H1 (cell line): ENCODE data around the gene DAZAP2. TPM values are rescaled to one million over a fixed set of nuclear protein-coding genes. Genes with fewer than 3 reads are reported as not detected.
A peak's percentile ranks its signal among the peaks of the same experiment; 100 is the strongest.

Source experiments
- CTCF ChIA-PET: fragments of 300-600 bp; sonication (Branson Sonifier 250); formaldehyde crosslinking; loops from one replicate; lab custom pipeline; 2021; ENCODE audit not compliant: partially characterized antibody; lab: Charles Lee
- POLR2A ChIA-PET: fragments of 300-600 bp; sonication (Branson Sonifier 250); formaldehyde crosslinking; loops from one replicate; lab custom pipeline; 2021; ENCODE audit warnings: inconsistent platforms; ENCODE audit not compliant: partially characterized antibody; lab: Charles Lee
- DNase-seq, 2 experiments: peaks; one replicate each; pipeline versions ENCODE4 v3.0.0 to v3.0.0-alpha.2; 2010 to 2022; ENCODE audit warnings: low spot score in 2 of 2, low read depth in 1 of 2, mixed read lengths in 1 of 2
- FAIRE-seq: peaks from 2 replicates; lab custom pipeline; 2011; peaks lifted over from hg19 to GRCh38; lab: Jason Lieb, UNC
- H2AFZ ChIP-seq: 2 replicates; pipeline ENCODE4 v1.8.1; 2012; ENCODE audit warnings: low read length, inconsistent platforms
- H2AK5ac ChIP-seq: 2 replicates; pipeline ENCODE4 v1.6.1; 2013; ENCODE audit warnings: low read depth, low read length
- H2BK120ac ChIP-seq: replicated peaks from 2 replicates; pipeline ENCODE3; 2013; ENCODE audit warnings: low read depth, low read length, inconsistent platforms
- H2BK12ac ChIP-seq: 2 replicates; pipeline ENCODE4 v1.6.1; 2013; ENCODE audit warnings: low read depth, low read length
- H2BK15ac ChIP-seq: 2 replicates; pipeline ENCODE4 v1.6.1; 2013; ENCODE audit warnings: low read length
- H2BK20ac ChIP-seq: 2 replicates; pipeline ENCODE4 v1.6.1; 2013; ENCODE audit warnings: low read length
- H2BK5ac ChIP-seq: 2 replicates; pipeline ENCODE4 v1.6.1; 2013; ENCODE audit warnings: low read depth, low read length
- H3K14ac ChIP-seq: 2 replicates; pipeline ENCODE4 v1.6.1; 2013; ENCODE audit warnings: inconsistent platforms; ENCODE audit not compliant: insufficient read length
- H3K18ac ChIP-seq: 2 replicates; pipeline ENCODE4 v1.6.1; 2013; ENCODE audit warnings: low read length; ENCODE audit errors: extremely low read depth
- H3K23ac ChIP-seq: 2 replicates; pipeline ENCODE4 v1.6.1; 2013; ENCODE audit warnings: inconsistent platforms; ENCODE audit not compliant: insufficient read length
- H3K23me2 ChIP-seq: 2 replicates; pipeline ENCODE4 v1.6.1; 2013; ENCODE audit warnings: low read depth, low read length
- H3K27ac ChIP-seq: 2 replicates; pipeline ENCODE4 v1.6.1; 2011; ENCODE audit warnings: low read depth, low read length, inconsistent platforms
- H3K27me3 ChIP-seq, 4 experiments: replicated peaks in 1 of 4; 1 replicate in 1 of 4; 2 replicates in 3 of 4; pipeline versions ENCODE4 v1.6.1 to v1.8.1; 2011 to 2013; ENCODE audit warnings: low read length in 3 of 4, mild to moderate bottlenecking in 3 of 4, inconsistent platforms in 2 of 4, mixed read lengths in 2 of 4, moderate library complexity in 1 of 4; ENCODE audit not compliant: control insufficient read depth in 3 of 4, insufficient read depth in 3 of 4; ENCODE audit errors: extremely low read depth in 1 of 4
- H3K36me3 ChIP-seq, 4 experiments: 2 replicates each; pipeline versions ENCODE4 v1.6.1 to v1.8.1; 2011 to 2013; ENCODE audit warnings: mild to moderate bottlenecking in 4 of 4, low read length in 3 of 4, moderate library complexity in 2 of 4, control low read depth in 1 of 4, inconsistent platforms in 1 of 4; ENCODE audit not compliant: insufficient read depth in 4 of 4, control insufficient read depth in 2 of 4
- H3K4ac ChIP-seq: replicated peaks from 2 replicates; pipeline ENCODE3; 2013; ENCODE audit warnings: low read length, low read depth, mixed read lengths, inconsistent platforms; ENCODE audit not compliant: insufficient read length
- H3K4me1 ChIP-seq, 4 experiments: replicated peaks in 1 of 4; 1 replicate in 1 of 4; 2 replicates in 3 of 4; pipeline versions ENCODE4 v1.6.1 to v1.8.1; 2011 to 2013; ENCODE audit warnings: low read length in 3 of 4, inconsistent platforms in 2 of 4, mixed read lengths in 1 of 4; ENCODE audit not compliant: insufficient read depth in 4 of 4, control insufficient read depth in 3 of 4
- H3K4me2 ChIP-seq, 2 experiments: 2 replicates each; pipeline versions ENCODE4 v1.6.1 to v1.8.1; 2011 to 2013; ENCODE audit warnings: low read depth in 2 of 2, low read length in 2 of 2, control low read depth in 1 of 2, inconsistent platforms in 1 of 2, mild to moderate bottlenecking in 1 of 2; ENCODE audit not compliant: insufficient read depth in 1 of 2
- H3K4me3 ChIP-seq, 4 experiments: fragments of 200-600, 300-600 bp in 1 of 4; sonication (generic), shearing (Covaris generic), sonication (Bioruptor Twin) in 1 of 4; 2 replicates each; pipeline versions ENCODE4 v1.5.1 to v1.8.1; 2011 to 2016; ENCODE audit warnings: low read length in 4 of 4, low read depth in 3 of 4, control low read depth in 2 of 4, inconsistent platforms in 2 of 4, mild to moderate bottlenecking in 2 of 4, mixed read lengths in 1 of 4, moderate library complexity in 1 of 4; ENCODE audit not compliant: insufficient read depth in 2 of 4; ENCODE audit errors: extremely low read depth in 1 of 4
- H3K56ac ChIP-seq: replicated peaks from 2 replicates; pipeline ENCODE3; 2013; ENCODE audit warnings: low read depth, mild to moderate bottlenecking, mixed read lengths, low read length, inconsistent platforms; ENCODE audit not compliant: insufficient read length
- H3K79me1 ChIP-seq: 2 replicates; pipeline ENCODE4 v1.6.1; 2013; ENCODE audit warnings: low read depth, low read length, control low read depth
- H3K79me2 ChIP-seq, 2 experiments: 2 replicates each; pipeline versions ENCODE4 v1.6.1 to v1.8.1; 2012 to 2013; ENCODE audit warnings: low read length in 2 of 2, mild to moderate bottlenecking in 2 of 2, inconsistent platforms in 1 of 2; ENCODE audit not compliant: insufficient read depth in 2 of 2, control insufficient read depth in 1 of 2
- H3K9ac ChIP-seq, 4 experiments: replicated peaks in 1 of 4; 1 replicate in 1 of 4; 2 replicates in 3 of 4; pipeline versions ENCODE4 v1.6.1 to v1.8.1; 2011 to 2013; ENCODE audit warnings: low read depth in 3 of 4, low read length in 3 of 4, control low read depth in 2 of 4, mild to moderate bottlenecking in 2 of 4, moderate library complexity in 2 of 4, inconsistent platforms in 1 of 4; ENCODE audit errors: extremely low read depth in 1 of 4
- H3K9me3 ChIP-seq, 2 experiments: 2 replicates each; pipeline versions ENCODE4 v1.6.1 to v1.8.1; 2012 to 2013; ENCODE audit warnings: mild to moderate bottlenecking in 2 of 2, moderate library complexity in 2 of 2, control low read depth in 1 of 2, inconsistent platforms in 1 of 2, low read depth in 1 of 2, low read length in 1 of 2, mixed read lengths in 1 of 2; ENCODE audit not compliant: insufficient read depth in 2 of 2
- H4K20me1 ChIP-seq, 2 experiments: replicated peaks in 1 of 2; 2 replicates each; pipeline versions ENCODE3 to v1.8.1; 2011 to 2013; ENCODE audit warnings: inconsistent platforms in 2 of 2, low read length in 2 of 2, mild to moderate bottlenecking in 1 of 2; ENCODE audit not compliant: insufficient read depth in 2 of 2, control insufficient read depth in 1 of 2
- H4K5ac ChIP-seq: 2 replicates; pipeline ENCODE4 v1.6.1; 2013; ENCODE audit warnings: low read length, low read depth, mixed read lengths, inconsistent platforms; ENCODE audit not compliant: insufficient read length
- H4K8ac ChIP-seq: 2 replicates; pipeline ENCODE4 v1.8.0; 2013; ENCODE audit warnings: mild to moderate bottlenecking, moderate library complexity, low read length, inconsistent platforms; ENCODE audit not compliant: insufficient read depth; ENCODE audit errors: extremely low read depth
- H4K91ac ChIP-seq: replicated peaks from 2 replicates; pipeline ENCODE3; 2013; ENCODE audit warnings: low read length, mixed read lengths, inconsistent platforms; ENCODE audit not compliant: insufficient read length
- POLR2A ChIP-seq, 2 experiments: IDR thresholded peaks; 1 replicate in 1 of 2; 2 replicates in 1 of 2; pipeline ENCODE4 v1.6.1; 2011; ENCODE audit warnings: low read depth in 2 of 2, low read length in 2 of 2, mild to moderate bottlenecking in 2 of 2; ENCODE audit errors: control extremely low read depth in 1 of 2
- ZNF274 ChIP-seq: IDR thresholded peaks from 2 replicates; pipeline ENCODE4 v1.7.0; 2012; ENCODE audit warnings: low read length, borderline replicate concordance; ENCODE audit errors: extremely low read depth
- WGBS, 2 experiments: shearing (Covaris generic) in 1 of 2; methylation state at CpG; one replicate each; pipeline versions ENCODE4 v1.1.6 to v1.1.7; 2013 to 2015; ENCODE audit warnings: low lambda C conversion rate in 2 of 2, mixed read lengths in 2 of 2, inconsistent platforms in 1 of 2, low coverage in 1 of 2, missing lambda C conversion rate in 1 of 2; ENCODE audit not compliant: insufficient replicate concordance in 2 of 2, insufficient coverage in 1 of 2, insufficient read length in 1 of 2; ENCODE audit errors: extremely low coverage in 1 of 2, missing lambda C conversion rate in 1 of 2; 5-methylcytosine and 5-hydroxymethylcytosine counted together
- polyA plus RNA-seq, 7 experiments: library from polyadenylated mRNA; depleted of rRNA in 3 of 7; stranded (reverse) in 5 of 7; unstranded in 2 of 7; fragments of >200 nt in 5 of 7; fragments of 200-250 nt in 2 of 7; gene quantifications; 1 replicate in 5 of 7; 2 replicates in 1 of 7; 4 replicates in 1 of 7; pipeline versions ENCODE4 v1.2.1 to v1.2.3, GENCODE V29; 2011 to 2013; ENCODE audit warnings: missing spikeins in 2 of 7, mixed read lengths in 2 of 7
- total RNA-seq: library from RNA; stranded (reverse); fragmentation: NEBNext Ultra II Directional; extraction: Animal tissue kit (Norgen Biotek cat#: 25700); gene quantifications from 2 replicates; pipeline ENCODE4 v1.2.1, GENCODE V29; 2021

Gene DAZAP2
- total and polyA plus RNA-seq, 2 of the 8 experiments (the other 6 are each of a cell fraction or from before 2014, with no cell fraction given) = 27.1 to 77.2 TPM

DNA sequence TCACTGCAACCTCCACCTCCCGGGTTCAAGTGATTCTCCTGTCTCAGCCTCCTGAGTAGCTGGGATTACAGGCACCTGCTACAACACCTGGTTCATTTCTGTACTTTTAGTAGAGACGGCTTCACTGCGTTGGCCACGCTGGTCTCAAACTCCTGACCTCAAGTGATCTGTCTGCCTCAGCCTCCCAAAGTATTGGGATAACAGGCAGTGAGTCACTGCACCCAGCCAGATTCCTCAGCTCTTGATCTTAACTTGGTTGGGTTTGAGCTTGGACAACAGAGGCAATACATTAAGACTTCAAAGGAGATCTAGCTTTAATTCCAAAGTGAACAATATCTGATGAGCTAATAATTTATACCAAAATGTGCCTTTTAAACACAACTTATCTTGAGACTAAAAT, 5.6 kb downstream of the DAZAP2 start:
- Histone ChIP-seq H2BK20ac (no peak overlapping the region), H3K18ac (no peak overlapping the region), H2AFZ (no peak overlapping the region), H3K79me2 (peaks cover 0 to 15% of the 10 kb centered on the region in 2 experiments; a peak in 2 of 4 replicates), H3K4me1 (peaks cover 0 to 23% (median 10%) of the 10 kb centered on the region in 4 experiments; a peak in 6 of 7 replicates), H3K14ac (no peak overlapping the region), H3K79me1 (peaks cover 6% of the 10 kb centered on the region; the same call in 1 of the 2 replicates), H3K27me3 (no peaks in the 10 kb centered on the region), H2BK120ac (no peak overlapping the region), H3K9ac (no peak overlapping the region), H2BK12ac (no peak overlapping the region), H2AK5ac (no peak overlapping the region), H3K4me3 (no peak overlapping the region), H3K23me2 (peaks cover 4% of the 10 kb centered on the region; the same call in 1 of the 2 replicates), H2BK5ac (no peak overlapping the region), H3K9me3 (no peaks in the 10 kb centered on the region), H3K23ac (no peak overlapping the region), H2BK15ac (no peak overlapping the region), H3K36me3 (peaks cover 17 to 44% (median 27%) of the 10 kb centered on the region in 4 experiments), H4K8ac (no peak overlapping the region), H3K4ac (no peak overlapping the region), H4K20me1 (peaks cover 0 to 2% of the 10 kb centered on the region in 2 experiments), H3K56ac (no peak overlapping the region), H4K91ac (no peak overlapping the region), H3K4me2 (no peak overlapping the region), H4K5ac (no peak overlapping the region), H3K27ac (no peak overlapping the region)
- ChIA-PET POLR2A (interaction anchor here (0.8 to 1.7 kb wide), 11 partner anchors 8 to 200 kb away, joined by 3 to 6 read pairs (median 3); no protein-coding TSS in a partner anchor), CTCF (interaction anchor here (0.9 to 2.4 kb wide), 7 partner anchors 9 to 109 kb away, joined by 3 to 10 read pairs (median 4); no protein-coding TSS in a partner anchor)
- no peak for DNase-seq
- TF ChIP-seq POLR2A (IDR thresholded peaks at IDR 0.05; ENCODE audit: control extremely low read depth in 1 of 2, low read depth in 2 of 2, low read length in 2 of 2) = peak in 1 of 2 experiments; percentile 55; a peak in 2 of 3 replicates
- no peak for TF ChIP-seq ZNF274
- WGBS, 2 experiments = 99% methylated on average over 4 of the region's 4 CpGs; no CpG with 5 or more reads in 1 of the 2 experiments
- FAIRE-seq = no peak
